Astrocyte (in vitro differentiated cells and primary cell): ENCODE results near the gene KRTAP3-1. TPM values are rescaled to one million over a fixed set of nuclear protein-coding genes. Genes with fewer than 3 reads are reported as not detected.

Experiments
- DNase-seq: peaks from one replicate; pipeline ENCODE4 v3.0.0-alpha.2; 2010; ENCODE audit warnings: low read depth
- FAIRE-seq: peaks from 2 replicates; lab custom pipeline; 2011; peaks lifted over from hg19 to GRCh38; lab: Jason Lieb, UNC
- H2AFZ ChIP-seq: 2 replicates; pipeline ENCODE4 v1.6.0; 2012; ENCODE audit warnings: low read depth, low read length, inconsistent platforms
- H3K27ac ChIP-seq: 2 replicates; pipeline ENCODE4 v1.5.1; 2011; ENCODE audit warnings: low read depth, low read length, inconsistent platforms
- H3K27me3 ChIP-seq: 2 replicates; pipeline ENCODE4 v1.6.0; 2011; ENCODE audit warnings: low read length, inconsistent platforms; ENCODE audit not compliant: insufficient read depth
- H3K36me3 ChIP-seq: 2 replicates; pipeline ENCODE4 v1.5.1; 2011; ENCODE audit warnings: low read length, inconsistent platforms; ENCODE audit not compliant: insufficient read depth
- H3K4me1 ChIP-seq: 2 replicates; pipeline ENCODE4 v1.5.1; 2011; ENCODE audit warnings: low read length, inconsistent platforms; ENCODE audit not compliant: insufficient read depth
- H3K4me2 ChIP-seq: 2 replicates; pipeline ENCODE4 v1.6.0; 2012; ENCODE audit warnings: low read length, inconsistent platforms
- H3K4me3 ChIP-seq: 2 replicates; pipeline ENCODE4 v1.5.1; 2011; ENCODE audit warnings: low read depth, mild to moderate bottlenecking, low read length, inconsistent platforms; ENCODE audit not compliant: insufficient read depth
- H3K79me2 ChIP-seq: 2 replicates; pipeline ENCODE4 v1.6.0; 2012; ENCODE audit warnings: mild to moderate bottlenecking, low read length, inconsistent platforms; ENCODE audit not compliant: insufficient read depth
- H3K9ac ChIP-seq: 2 replicates; pipeline ENCODE4 v1.6.0; 2012; ENCODE audit warnings: mild to moderate bottlenecking, low read length, inconsistent platforms
- H3K9me3 ChIP-seq: 2 replicates; pipeline ENCODE4 v1.5.1; 2012; ENCODE audit warnings: low read depth, mild to moderate bottlenecking, low read length, inconsistent platforms; ENCODE audit not compliant: insufficient read depth
- H4K20me1 ChIP-seq: 2 replicates; pipeline ENCODE4 v1.6.0; 2012; ENCODE audit warnings: low read length, inconsistent platforms; ENCODE audit not compliant: insufficient read depth
- H3K27ac Mint-ChIP-seq: one replicate; pipeline ENCODE4 v1.8.0; 2021; ENCODE audit warnings: mild to moderate bottlenecking, mixed read lengths; ENCODE audit not compliant: unreplicated experiment
- H3K27me3 Mint-ChIP-seq: one replicate; pipeline ENCODE4 v1.8.0; 2021; ENCODE audit warnings: low read depth, mixed read lengths; ENCODE audit not compliant: unreplicated experiment
- H3K36me3 Mint-ChIP-seq: one replicate; pipeline ENCODE4 v1.8.0; 2021; ENCODE audit warnings: low read depth, mixed read lengths; ENCODE audit not compliant: unreplicated experiment
- H3K4me1 Mint-ChIP-seq: one replicate; pipeline ENCODE4 v1.8.0; 2021; ENCODE audit warnings: low read depth, mixed read lengths; ENCODE audit not compliant: unreplicated experiment
- H3K4me3 Mint-ChIP-seq: one replicate; pipeline ENCODE4 v1.8.0; 2021; ENCODE audit warnings: mild to moderate bottlenecking, moderate library complexity, mixed read lengths; ENCODE audit not compliant: unreplicated experiment
- H3K9me3 Mint-ChIP-seq: one replicate; pipeline ENCODE4 v1.8.0; 2021; ENCODE audit warnings: mild to moderate bottlenecking, mixed read lengths; ENCODE audit not compliant: unreplicated experiment
- CTCF ChIP-seq: IDR thresholded peaks from 2 replicates; pipeline ENCODE4 v1.5.1; 2011; ENCODE audit warnings: low read depth, mild to moderate bottlenecking, inconsistent platforms, low read length, moderate library complexity; ENCODE audit not compliant: insufficient read depth
- EZH2 ChIP-seq: IDR thresholded peaks from 2 replicates; pipeline ENCODE4 v1.6.1; 2012; ENCODE audit warnings: mild to moderate bottlenecking, low read length, inconsistent platforms; ENCODE audit not compliant: insufficient read depth
- total RNA-seq: library from RNA; stranded (reverse); gene quantifications from 2 replicates; pipeline ENCODE4 v1.2.1, GENCODE V29; 2021

KRTAP3-1 gene
- total RNA-seq, 1 donor from 2014 or later, result not detected

- Mint-ChIP-seq H3K9me3 (no peaks in the 10 kb centered on the region), H3K4me1 (peaks cover 7% of the 10 kb centered on the region), H3K36me3 (no peaks in the 10 kb centered on the region), H3K27ac (no peak within 1 kb of the TSS), H3K4me3 (no peak within 1 kb of the TSS), H3K27me3 (no peaks in the 10 kb centered on the region)
- H3K9ac ChIP-seq, result no peak within 1 kb of the TSS
- no peaks in the 10 kb centered on the region for H4K20me1 ChIP-seq
- H3K4me2 ChIP-seq, result no peak within 1 kb of the TSS
- DNase-seq (no peak), FAIRE-seq (no peak)
- no peak within 1 kb of the TSS for H3K4me3 ChIP-seq
- H3K27ac ChIP-seq, result no peak within 1 kb of the TSS
- H3K79me2 ChIP-seq, result no peaks in the 10 kb centered on the region
- no peaks in the 10 kb centered on the region for H3K36me3 ChIP-seq
- H2AFZ ChIP-seq, result no peak within 1 kb of the TSS
- H3K9me3 ChIP-seq, result no peaks in the 10 kb centered on the region
- TF ChIP-seq EZH2 (no peak), CTCF (no peak)
- no peaks in the 10 kb centered on the region for H3K4me1 ChIP-seq
- no peaks in the 10 kb centered on the region for H3K27me3 ChIP-seq
Observed at GRCh38 chr17:40993839-40994238, 15.1 kb downstream of the KRTAP3-1 start, which contains the start of gene KRTAP3-3. Gene KRTAP3-3 (minus strand): TSS chr17:40994164. CDS start chr17:40994097, 67 bp downstream.

- H2AFZ ChIP-seq, result no peak overlapping the region
- no peaks in the 10 kb centered on the region for H3K4me1 ChIP-seq
- no peaks in the 10 kb centered on the region for H3K36me3 Mint-ChIP-seq
- no peaks in the 10 kb centered on the region for H3K9me3 ChIP-seq
- H3K27ac ChIP-seq, result no peak overlapping the region
- no peak overlapping the region for H3K9ac ChIP-seq
- no peak for TF ChIP-seq CTCF
- no peak for TF ChIP-seq EZH2
- H3K27ac Mint-ChIP-seq, result no peak overlapping the region
- H3K4me3 ChIP-seq, result no peak overlapping the region
- H3K9me3 Mint-ChIP-seq, result no peaks in the 10 kb centered on the region
- no peak overlapping the region for H3K4me2 ChIP-seq
- no peaks in the 10 kb centered on the region for H3K27me3 ChIP-seq
- no peaks in the 10 kb centered on the region for H3K27me3 Mint-ChIP-seq
- peaks cover 7% of the 10 kb centered on the region for H3K4me1 Mint-ChIP-seq
- H4K20me1 ChIP-seq, result no peaks in the 10 kb centered on the region
- H3K4me3 Mint-ChIP-seq, result no peak overlapping the region
- H3K36me3 ChIP-seq, result no peaks in the 10 kb centered on the region
- H3K79me2 ChIP-seq, result no peaks in the 10 kb centered on the region
- no peak for FAIRE-seq
- no peak for DNase-seq
Observed at GRCh38 chr17:40993084-40993483, 15.8 kb downstream of the KRTAP3-1 start.

GRCh38 chr17:40992666-40993065, 16.3 kb downstream of the KRTAP3-1 start:
- H3K4me1 Mint-ChIP-seq, result peaks cover 7% of the 10 kb centered on the region
- no peaks in the 10 kb centered on the region for H3K9me3 Mint-ChIP-seq
- Histone ChIP-seq H3K27ac (no peak overlapping the region), H3K4me2 (no peak overlapping the region), H3K79me2 (no peaks in the 10 kb centered on the region), H4K20me1 (no peaks in the 10 kb centered on the region), H3K4me1 (no peaks in the 10 kb centered on the region), H3K9me3 (no peaks in the 10 kb centered on the region), H2AFZ (no peak overlapping the region), H3K36me3 (no peaks in the 10 kb centered on the region), H3K9ac (no peak overlapping the region), H3K27me3 (no peaks in the 10 kb centered on the region), H3K4me3 (no peak overlapping the region)
- no peaks in the 10 kb centered on the region for H3K36me3 Mint-ChIP-seq
- H3K4me3 Mint-ChIP-seq, result no peak overlapping the region
- H3K27me3 Mint-ChIP-seq, result no peaks in the 10 kb centered on the region
- TF ChIP-seq CTCF, result no peak
- TF ChIP-seq EZH2, result no peak
- FAIRE-seq, result no peak
- DNase-seq, result no peak
- no peak overlapping the region for H3K27ac Mint-ChIP-seq
